HG02973 (cell line): Measurements from ENCODE around the gene C4orf33.
"Not testable (repeated sequence)": the region's sequence is repeated elsewhere in the genome, so short reads cannot be mapped to it uniquely, and the experiment has no call there.

Experiments
- ATAC-seq: cut with Tn5 transposase; IDR thresholded peaks from one replicate; pipeline ENCODE4 v1.9.1; 2021; ENCODE audit warnings: moderate library complexity; ENCODE audit not compliant: unreplicated experiment

Gene C4orf33

GRCh38 chr4:129126614-129127013 lies 30.7 kb downstream of the C4orf33 start:
- ATAC-seq: not testable (repeated sequence)

GRCh38 chr4:129129143-129129542 lies 33.2 kb downstream of the C4orf33 start:
- ATAC-seq: no peak

GRCh38 chr4:129131343-129131742 lies 35.4 kb downstream of the C4orf33 start:
- ATAC-seq: no peak

- ATAC-seq: no peak
These were observed 40.5 kb downstream of the C4orf33 start for GRCh38 chr4:129136433-129136832.

- no peak for ATAC-seq
These were observed 43.0 kb downstream of the C4orf33 start for GRCh38 chr4:129138810-129139496.

GRCh38 chr4:129140521-129140920 lies 44.6 kb downstream of the C4orf33 start:
- ATAC-seq: no peak

GRCh38 chr4:129143359-129143758 lies 47.4 kb downstream of the C4orf33 start:
- ATAC-seq: no peak

- no peak for ATAC-seq
These were observed 48.8 kb downstream of the C4orf33 start for GRCh38 chr4:129144755-129145206.

- no peak for ATAC-seq
These were observed 49.3 kb downstream of the C4orf33 start for GRCh38 chr4:129145222-129145730.

- no peak for ATAC-seq
These were observed 50.7 kb downstream of the C4orf33 start for GRCh38 chr4:129146639-129147038.

- ATAC-seq: no peak
These were observed 52.9 kb downstream of the C4orf33 start for GRCh38 chr4:129148892-129149291.

GRCh38 chr4:129149906-129150305 lies 54.0 kb downstream of the C4orf33 start:
- no peak for ATAC-seq

- ATAC-seq: no peak
These were observed 56.4 kb downstream of the C4orf33 start for GRCh38 chr4:129152350-129152749.

GRCh38 chr4:129153700-129154099 lies 57.7 kb downstream of the C4orf33 start:
- ATAC-seq: no peak

- no peak for ATAC-seq
These were observed 66.5 kb downstream of the C4orf33 start for GRCh38 chr4:129162450-129162849.

- no peak for ATAC-seq
These were observed 67.5 kb downstream of the C4orf33 start for GRCh38 chr4:129163427-129163826.

GRCh38 chr4:129164243-129164642 lies 68.3 kb downstream of the C4orf33 start:
- ATAC-seq: no peak
